Activated CD8-positive, alpha-beta memory T cell treated with anti-CD3 and anti-CD28 coated beads, Interleukin-2, amount 50 U/mL, for 24 hours (primary cell): ENCODE measurements around the gene UGT1A1.

Experiments
- DNase-seq: peaks from one replicate; pipeline ENCODE4 v3.0.0-alpha.2; 2020; ENCODE audit errors: extremely low read depth

Gene UGT1A1

DNA sequence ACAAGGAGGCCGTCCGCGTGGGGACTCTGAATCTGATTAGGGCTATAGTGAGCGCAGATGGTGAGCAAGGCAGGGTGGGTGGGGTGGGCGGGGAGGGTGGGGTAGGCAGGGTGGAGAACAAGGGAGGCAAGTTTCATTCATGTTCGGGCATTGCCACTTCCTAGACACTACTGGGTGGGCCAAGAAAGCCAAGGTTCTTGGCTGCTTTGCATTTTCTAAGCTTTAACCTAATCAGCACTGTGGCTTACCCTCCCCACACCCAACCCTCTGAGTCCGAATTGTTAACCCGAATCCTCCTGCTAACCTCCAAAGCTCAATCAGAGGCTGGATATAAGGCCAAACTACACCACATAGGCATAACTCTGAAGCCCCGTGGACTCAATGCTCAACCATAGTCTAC lies 36.2 kb downstream of the UGT1A1 start:
- no peak for DNase-seq

GRCh38 chr2:233798335-233799086 lies 38.4 kb downstream of the UGT1A1 start:
- no peak for DNase-seq

DNA sequence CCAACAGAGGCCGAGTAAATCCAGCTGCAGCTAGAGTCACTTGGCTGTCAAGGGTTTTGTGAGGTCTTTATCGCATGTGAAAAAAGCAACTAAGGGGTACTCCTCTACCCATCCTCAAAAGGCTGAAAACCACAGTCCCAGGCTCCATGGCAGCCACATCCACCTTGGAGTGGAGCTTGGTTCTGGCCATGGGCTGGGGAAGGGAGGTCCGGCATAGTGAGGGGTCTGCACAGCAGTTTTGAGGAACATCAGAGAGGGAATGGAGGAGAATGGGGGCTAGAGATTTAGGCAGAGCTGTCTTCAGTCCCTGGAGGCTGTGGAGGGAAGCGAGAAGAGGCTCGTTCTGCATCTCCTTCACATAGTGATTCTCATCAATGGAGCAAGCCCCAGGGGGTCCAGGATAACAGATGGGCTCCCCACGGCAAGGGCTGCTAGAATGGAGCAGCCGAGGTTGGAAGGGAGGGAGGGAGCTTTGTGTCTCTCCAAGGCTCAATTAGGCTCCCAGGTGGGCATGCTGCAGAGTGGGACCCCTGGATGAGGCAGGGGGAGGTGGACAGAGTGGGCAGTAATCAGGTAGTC lies 39.1 kb downstream of the UGT1A1 start:
- no peak for DNase-seq

- no peak for DNase-seq
These were observed 39.6 kb downstream of the UGT1A1 start for GRCh38 chr2:233799716-233800115.

- DNase-seq: no peak
These were observed 40.1 kb downstream of the UGT1A1 start for GRCh38 chr2:233800208-233800607.

GRCh38 chr2:233801357-233802131 lies 41.5 kb downstream of the UGT1A1 start:
- DNase-seq: no peak

GRCh38 chr2:233802132-233802815 lies 42.2 kb downstream of the UGT1A1 start:
- DNase-seq: no peak

GRCh38 chr2:233803292-233803911 lies 43.3 kb downstream of the UGT1A1 start:
- no peak for DNase-seq

DNA sequence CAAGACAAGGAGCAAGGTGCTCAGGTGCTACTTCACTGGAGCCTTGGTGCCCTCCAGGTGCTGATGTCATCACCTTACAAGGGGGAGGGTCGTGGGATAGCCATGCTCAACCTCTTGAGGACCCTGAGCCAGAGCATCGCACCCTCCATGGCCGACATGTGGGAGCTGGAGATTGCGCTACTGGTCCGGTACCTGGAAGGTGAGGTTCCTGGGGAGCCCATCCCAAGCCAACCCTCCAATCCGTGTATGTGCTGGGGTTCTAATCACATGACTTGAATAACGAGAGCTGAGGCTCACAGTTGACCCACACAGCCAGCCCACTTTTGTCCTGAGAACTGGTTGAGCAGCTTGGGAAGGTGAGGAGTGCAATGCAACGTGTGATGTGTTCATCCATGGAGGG lies 43.9 kb downstream of the UGT1A1 start:
- DNase-seq: no peak

DNA sequence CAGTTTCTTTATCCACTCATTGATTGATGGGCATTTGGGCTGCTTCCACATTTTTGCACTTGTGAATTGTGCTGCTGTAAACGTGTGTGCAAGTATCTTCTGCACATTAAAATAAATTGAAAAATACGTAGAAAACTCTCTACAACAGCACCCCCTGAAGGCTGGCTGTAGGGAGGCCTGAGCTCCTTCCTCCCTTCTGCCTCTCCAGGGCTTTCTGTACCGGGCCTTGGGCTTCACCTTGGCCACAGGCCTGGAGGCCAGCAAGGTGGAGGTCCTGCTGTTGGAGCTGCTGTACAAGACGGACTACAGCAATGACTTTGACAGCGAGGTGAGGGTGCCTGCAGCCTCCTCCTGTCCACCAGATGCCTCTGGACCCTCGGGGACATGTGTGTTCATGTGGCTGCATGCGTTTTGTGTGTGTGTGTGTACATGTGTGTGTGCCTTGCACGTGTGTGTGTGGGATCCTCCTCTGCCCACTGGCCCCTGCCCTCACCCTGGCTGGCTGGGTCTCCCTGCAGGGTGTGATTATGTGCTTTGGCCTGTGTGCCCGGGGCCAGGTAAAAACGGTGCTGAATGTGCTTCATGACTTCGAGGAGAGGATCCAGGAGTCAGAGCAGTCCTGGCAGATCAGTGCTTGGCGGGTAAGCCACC lies 47.3 kb downstream of the UGT1A1 start:
- no peak for DNase-seq

GRCh38 chr2:233807966-233808935 lies 48.2 kb downstream of the UGT1A1 start:
- no peak for DNase-seq

- DNase-seq: no peak
These were observed 50.3 kb downstream of the UGT1A1 start for GRCh38 chr2:233810385-233810784.

- no peak for DNase-seq
These were observed 51.0 kb downstream of the UGT1A1 start for GRCh38 chr2:233811087-233811486.

DNA sequence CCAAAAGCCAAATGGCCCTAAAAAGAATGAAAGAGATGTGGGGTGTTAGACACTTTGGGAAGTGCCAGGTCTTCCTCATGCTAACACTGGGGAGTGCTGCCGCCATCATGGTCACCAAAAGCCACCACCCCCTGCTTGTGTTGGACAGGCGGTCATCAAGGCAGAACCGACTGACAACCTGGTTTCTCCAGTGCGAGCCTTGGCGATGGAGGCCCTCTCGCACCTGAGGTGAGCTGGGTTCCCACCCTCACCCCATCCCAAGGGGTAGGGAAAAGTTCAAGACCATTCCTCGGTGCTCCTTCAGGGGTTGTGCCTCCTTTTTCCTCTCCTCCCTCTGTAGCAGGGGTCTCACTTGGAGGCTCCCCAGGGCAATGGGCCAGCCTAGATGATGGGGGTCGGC lies 51.7 kb downstream of the UGT1A1 start:
- no peak for DNase-seq

DNA sequence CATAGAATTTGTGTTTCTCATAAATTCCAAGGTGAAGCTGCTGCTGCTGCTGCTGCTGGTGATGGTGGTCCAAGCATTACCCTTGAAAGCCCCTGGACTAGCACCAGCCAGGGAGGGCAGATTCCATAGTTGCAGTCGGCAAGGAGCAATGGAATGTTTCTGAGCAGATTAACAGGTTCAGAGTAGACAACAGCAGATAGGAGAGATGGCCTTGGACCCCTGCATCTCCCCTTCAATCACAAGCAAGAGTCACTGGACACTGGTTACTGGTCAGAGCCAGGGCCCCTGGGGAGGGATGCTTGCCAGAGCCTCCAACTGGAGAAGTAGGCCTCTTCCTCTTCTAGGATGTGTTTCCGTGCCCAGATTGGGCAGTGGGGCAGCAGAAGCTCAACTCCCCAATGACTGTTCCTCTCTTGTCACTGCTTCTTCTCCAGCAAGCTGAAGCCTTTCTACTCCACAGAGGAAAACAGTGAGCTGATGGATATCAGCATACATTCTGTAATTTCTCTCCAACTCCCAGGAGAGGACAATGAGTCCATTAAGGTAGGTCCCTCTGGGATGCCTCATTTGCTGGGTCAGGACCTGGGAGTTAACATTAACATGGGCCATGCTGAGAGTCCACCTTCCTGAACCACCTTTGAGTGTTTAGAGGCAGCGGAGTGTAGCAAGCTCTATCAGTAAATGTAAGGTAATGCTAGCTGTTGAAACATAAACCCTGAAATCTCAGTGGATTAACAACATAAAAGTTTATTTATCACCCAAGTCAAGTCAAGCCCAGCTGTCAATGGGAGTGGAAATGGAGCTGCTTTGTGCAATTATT lies 53.4 kb downstream of the UGT1A1 start:
- DNase-seq: no peak

- no peak for DNase-seq
These were observed 54.2 kb downstream of the UGT1A1 start for GRCh38 chr2:233814056-233814835.

- no peak for DNase-seq
These were observed 55.8 kb downstream of the UGT1A1 start for GRCh38 chr2:233815861-233816260.

GRCh38 chr2:233816334-233816733 lies 56.3 kb downstream of the UGT1A1 start:
- DNase-seq: no peak
